ENCODE data around the gene BSND.
"Not testable (repeated sequence)": the region's sequence is repeated elsewhere in the genome, so short reads cannot be mapped to it uniquely, and the experiment has no call there.

- TF ChIP-seq, protein P1, sequence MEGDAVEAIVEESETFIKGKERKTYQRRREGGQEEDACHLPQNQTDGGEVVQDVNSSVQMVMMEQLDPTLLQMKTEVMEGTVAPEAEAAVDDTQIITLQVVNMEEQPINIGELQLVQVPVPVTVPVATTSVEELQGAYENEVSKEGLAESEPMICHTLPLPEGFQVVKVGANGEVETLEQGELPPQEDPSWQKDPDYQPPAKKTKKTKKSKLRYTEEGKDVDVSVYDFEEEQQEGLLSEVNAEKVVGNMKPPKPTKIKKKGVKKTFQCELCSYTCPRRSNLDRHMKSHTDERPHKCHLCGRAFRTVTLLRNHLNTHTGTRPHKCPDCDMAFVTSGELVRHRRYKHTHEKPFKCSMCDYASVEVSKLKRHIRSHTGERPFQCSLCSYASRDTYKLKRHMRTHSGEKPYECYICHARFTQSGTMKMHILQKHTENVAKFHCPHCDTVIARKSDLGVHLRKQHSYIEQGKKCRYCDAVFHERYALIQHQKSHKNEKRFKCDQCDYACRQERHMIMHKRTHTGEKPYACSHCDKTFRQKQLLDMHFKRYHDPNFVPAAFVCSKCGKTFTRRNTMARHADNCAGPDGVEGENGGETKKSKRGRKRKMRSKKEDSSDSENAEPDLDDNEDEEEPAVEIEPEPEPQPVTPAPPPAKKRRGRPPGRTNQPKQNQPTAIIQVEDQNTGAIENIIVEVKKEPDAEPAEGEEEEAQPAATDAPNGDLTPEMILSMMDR (IDR thresholded peaks at IDR 0.05) = not testable (repeated sequence)
- TF ChIP-seq POLR2A, EP300, POLR2AphosphoS5 (IDR thresholded peaks at IDR 0.05): not testable (repeated sequence)
Observed at GRCh38 chr1:54963829-54964228, 34.9 kb upstream of the BSND start.

All from stomach (tissue), 4 donors.